GM12801 (cell line): ENCODE measurements around the gene ANAPC4.

Experiments used
- TF ChIP-seq, protein P1 (sequence below): IDR thresholded peaks from one replicate; pipeline ENCODE4 v1.5.1; 2011; ENCODE audit warnings: control low read depth; ENCODE audit not compliant: insufficient read length; ENCODE audit errors: extremely low read depth

Gene ANAPC4

DNA sequence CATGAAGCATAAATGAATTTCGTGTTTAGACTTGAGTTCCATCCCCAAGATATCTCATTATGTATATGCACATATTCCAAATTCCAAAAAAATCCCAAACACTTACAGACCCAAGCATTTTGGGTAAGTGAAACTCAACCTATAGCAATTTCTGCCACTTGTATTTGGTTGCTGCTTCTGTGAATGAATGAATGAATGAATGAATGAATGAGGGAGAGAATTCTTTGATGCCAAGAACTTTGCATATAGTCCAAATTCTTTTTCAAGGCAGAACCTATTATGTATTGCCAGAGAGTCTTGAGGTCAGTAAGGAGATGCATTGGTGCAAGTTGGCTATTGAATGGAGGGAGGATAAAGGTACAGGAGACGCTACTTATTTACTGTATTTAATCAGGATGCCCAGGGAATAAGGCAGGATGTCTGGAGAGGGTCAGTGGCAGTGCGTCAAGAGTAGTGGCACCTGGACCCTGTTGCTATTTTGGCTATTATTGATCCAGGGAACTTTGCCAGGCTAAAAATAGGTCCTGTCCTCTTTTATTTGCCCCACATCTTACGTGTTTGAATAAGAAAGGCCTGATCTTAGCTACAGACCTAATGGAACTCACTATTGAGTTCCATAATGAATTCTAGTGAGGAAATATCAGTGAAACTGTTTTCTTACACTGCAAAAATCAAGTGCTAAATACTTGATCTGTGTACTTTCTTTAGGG is 33.9 kb downstream of the ANAPC4 start:
- TF ChIP-seq, protein P1, sequence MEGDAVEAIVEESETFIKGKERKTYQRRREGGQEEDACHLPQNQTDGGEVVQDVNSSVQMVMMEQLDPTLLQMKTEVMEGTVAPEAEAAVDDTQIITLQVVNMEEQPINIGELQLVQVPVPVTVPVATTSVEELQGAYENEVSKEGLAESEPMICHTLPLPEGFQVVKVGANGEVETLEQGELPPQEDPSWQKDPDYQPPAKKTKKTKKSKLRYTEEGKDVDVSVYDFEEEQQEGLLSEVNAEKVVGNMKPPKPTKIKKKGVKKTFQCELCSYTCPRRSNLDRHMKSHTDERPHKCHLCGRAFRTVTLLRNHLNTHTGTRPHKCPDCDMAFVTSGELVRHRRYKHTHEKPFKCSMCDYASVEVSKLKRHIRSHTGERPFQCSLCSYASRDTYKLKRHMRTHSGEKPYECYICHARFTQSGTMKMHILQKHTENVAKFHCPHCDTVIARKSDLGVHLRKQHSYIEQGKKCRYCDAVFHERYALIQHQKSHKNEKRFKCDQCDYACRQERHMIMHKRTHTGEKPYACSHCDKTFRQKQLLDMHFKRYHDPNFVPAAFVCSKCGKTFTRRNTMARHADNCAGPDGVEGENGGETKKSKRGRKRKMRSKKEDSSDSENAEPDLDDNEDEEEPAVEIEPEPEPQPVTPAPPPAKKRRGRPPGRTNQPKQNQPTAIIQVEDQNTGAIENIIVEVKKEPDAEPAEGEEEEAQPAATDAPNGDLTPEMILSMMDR, result no peak

DNA sequence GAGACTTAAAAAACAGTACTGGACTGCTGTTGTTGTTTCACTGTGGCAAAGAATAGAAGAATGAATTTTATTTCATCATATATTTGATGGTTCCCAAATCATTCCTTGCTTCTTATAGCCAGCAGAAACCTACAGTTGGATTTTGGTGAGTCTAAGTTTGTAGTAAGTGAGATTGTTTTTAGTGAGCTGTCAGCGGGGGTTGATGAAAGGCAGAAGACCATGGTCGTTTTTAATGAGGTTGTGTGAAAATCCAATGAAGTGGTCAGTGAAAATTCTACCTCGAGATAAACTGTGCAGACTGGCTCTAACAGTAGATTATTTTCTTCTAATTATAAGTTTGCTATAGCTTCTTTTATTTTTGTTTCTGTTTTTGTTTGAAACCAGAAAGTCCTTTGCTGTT is 36.2 kb downstream of the ANAPC4 start:
- TF ChIP-seq, protein P1, result no peak

DNA sequence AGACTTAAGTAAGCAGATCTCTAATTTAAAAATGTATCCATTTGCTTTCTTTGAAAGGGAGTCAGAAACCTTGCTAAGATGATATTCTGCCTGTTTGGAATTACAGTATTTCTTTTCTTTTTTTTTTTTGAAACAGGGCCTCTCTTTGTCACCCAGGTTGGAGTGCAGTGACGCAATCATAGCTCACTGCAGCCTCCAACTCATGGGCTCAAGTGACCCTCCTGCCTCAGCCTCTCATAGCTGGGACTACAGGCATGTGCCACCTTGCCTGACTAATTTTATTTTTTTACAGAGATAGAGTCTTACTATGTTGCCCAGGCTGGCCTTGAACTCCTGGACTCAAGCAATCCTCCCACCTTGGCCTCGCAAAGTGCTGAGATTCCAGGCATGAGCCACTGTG is 40.0 kb downstream of the ANAPC4 start:
- TF ChIP-seq, protein P1, result no peak

DNA sequence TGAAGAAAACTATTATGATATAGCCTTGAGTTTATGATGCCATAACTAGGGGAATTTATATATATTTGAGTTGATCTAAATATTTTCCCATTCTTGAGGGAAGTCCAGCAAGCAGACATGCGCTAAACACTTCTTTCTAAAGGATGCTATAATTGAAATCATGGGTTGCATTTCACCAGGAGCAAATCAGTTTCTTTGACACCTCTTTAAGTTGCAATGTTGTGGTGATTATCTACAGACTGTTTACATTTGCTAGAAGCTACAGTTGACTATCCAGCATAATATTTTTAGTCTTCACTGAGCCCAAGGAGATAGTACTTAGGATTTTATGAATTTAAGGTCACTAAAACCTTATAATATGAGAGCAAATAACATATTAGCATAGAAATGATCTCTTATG is 43.9 kb downstream of the ANAPC4 start:
- TF ChIP-seq, protein P1, result no peak

DNA sequence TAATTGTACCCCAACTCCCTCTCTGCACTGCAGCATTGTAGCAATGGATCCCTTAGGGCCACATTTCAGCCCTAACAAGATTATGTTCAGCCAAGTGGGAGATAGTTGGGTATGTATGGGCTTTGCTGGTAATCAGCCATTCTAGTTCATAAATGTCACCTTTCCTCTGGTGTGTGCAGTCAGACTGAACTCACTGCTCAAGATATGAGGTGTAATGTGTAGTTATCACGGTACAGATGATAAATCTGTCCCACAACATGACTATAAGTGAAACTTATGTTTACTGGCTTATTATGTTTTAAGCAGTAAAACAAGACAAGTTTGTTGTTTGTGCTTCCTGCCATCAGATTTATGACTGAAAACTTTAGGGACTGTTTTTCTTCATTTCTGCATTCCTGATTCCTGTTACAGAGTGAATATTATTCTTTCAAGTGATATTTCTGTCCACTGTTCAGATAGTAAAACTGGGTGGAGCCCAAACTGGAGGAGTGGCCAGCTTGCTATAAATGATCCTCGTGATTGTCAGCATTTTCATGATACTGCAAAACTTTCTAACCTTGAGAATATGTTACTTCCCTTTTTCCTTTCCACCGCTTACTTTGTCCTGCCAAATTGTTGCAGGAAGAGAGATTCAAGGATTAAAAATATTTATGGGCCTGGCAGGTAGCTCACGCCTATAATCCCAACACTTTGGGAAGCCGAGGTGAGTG is 44.9 kb downstream of the ANAPC4 start:
- TF ChIP-seq, protein P1, result no peak

DNA sequence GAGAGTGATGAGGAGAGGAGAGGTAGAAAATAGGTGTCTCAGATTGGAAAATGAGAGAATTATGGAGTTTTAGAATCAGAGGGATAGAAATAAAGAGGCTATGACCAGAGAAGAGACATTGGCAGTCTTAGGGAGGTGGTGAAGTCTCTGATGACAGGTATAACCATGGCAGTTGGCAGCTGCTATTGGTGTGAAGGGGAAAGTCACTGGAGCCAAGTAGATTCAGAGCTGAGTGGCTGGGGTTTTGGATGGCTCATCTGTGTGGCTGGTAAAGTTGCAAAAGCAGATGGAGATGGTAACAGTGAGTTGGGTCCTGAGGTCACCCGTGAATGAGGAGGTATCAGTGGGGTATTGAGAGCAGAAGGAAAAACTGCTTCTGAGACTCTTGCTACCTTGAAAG is 46.5 kb downstream of the ANAPC4 start:
- TF ChIP-seq, protein P1, result no peak

DNA sequence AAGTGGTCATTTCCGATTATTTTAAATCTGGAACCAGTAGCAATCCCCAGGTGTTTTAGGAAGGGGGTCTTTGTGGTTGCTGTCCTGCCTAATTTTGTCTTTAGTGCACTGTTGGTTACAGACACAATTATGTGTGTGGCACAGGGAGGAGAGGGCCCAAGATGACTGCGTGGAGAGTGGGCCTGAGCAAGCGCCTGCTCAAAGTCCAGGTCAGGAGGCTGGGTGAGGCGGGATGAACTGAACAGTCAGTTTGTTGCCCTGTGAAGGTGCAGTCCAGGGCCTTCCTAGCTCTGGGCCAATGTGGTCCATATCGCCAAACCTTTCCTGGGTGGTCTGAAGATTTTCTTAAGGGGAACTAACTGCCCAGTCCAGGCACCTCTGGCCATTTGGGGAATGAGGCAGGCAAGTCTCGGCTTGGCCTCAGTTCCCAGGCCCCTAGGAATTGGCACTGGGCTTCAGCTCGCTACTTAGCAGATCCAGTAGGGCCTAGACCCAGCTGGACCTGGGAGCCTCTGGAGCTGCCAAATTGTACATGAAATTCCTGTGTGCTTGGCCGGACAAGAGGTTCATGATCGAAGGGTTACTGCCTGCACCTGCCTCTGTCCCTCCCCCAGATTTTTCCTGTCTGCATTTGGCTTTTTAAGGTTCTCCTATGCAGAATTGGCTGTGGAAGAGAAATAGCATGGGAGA is 47.6 kb downstream of the ANAPC4 start:
- TF ChIP-seq, protein P1, result no peak
